CD4-positive, alpha-beta T cell (primary cell): ENCODE results near the gene STAC. TPM values are rescaled to one million over a fixed set of nuclear protein-coding genes. Genes with fewer than 3 reads are reported as not detected.

Source experiments
- ATAC-seq: fragments of 200-7000 bp; cut with Tn5 transposase; one replicate; pipeline ENCODE4 v1.10.0; 2022; ENCODE audit warnings: mild to moderate bottlenecking; ENCODE audit not compliant: poor library complexity
- CTCF ChIA-PET: fragments of 350-600 bp; sonication (Branson Sonifier 250); formaldehyde crosslinking; loops from one replicate; lab custom pipeline; 2021; ENCODE audit warnings: antibody characterized with exemption, inconsistent platforms; lab: Charles Lee
- POLR2A ChIA-PET: fragments of 350-600 bp; sonication (Branson Sonifier 250); formaldehyde crosslinking; loops from one replicate; lab custom pipeline; 2021; ENCODE audit warnings: antibody characterized with exemption, inconsistent platforms; lab: Charles Lee
- DNase-seq, 14 experiments: peaks; one replicate each; pipeline ENCODE4 v3.0.0-alpha.2; 2013 to 2020; ENCODE audit warnings: mixed read lengths in 2 of 14
- H3K27ac ChIP-seq, 2 donors: one replicate each; pipeline versions ENCODE4 v1.5.1 to v1.7.0; 2013; ENCODE audit warnings: low read length in 2 of 2, low read depth in 1 of 2, mild to moderate bottlenecking in 1 of 2
- H3K27me3 ChIP-seq, 2 experiments: 1 replicate in 1 of 2; 2 replicates in 1 of 2; pipeline versions ENCODE4 v1.6.1 to v1.7.0; 2013; ENCODE audit warnings: low read length in 2 of 2, control low read depth in 1 of 2, mild to moderate bottlenecking in 1 of 2, moderate library complexity in 1 of 2; ENCODE audit not compliant: insufficient read depth in 2 of 2, control insufficient read depth in 1 of 2
- H3K36me3 ChIP-seq: one replicate; pipeline ENCODE4 v1.6.1; 2013; ENCODE audit warnings: low read length, control low read depth; ENCODE audit not compliant: insufficient read depth
- H3K4me1 ChIP-seq: one replicate; pipeline ENCODE4 v1.6.1; 2013; ENCODE audit warnings: low read length, control low read depth; ENCODE audit not compliant: insufficient read depth
- H3K4me3 ChIP-seq: one replicate; pipeline ENCODE4 v1.5.1; 2013; ENCODE audit warnings: mild to moderate bottlenecking, low read length, moderate library complexity
- H3K9me3 ChIP-seq, 2 experiments: 1 replicate in 1 of 2; 2 replicates in 1 of 2; pipeline versions ENCODE4 v1.6.1 to v1.7.0; 2013; ENCODE audit warnings: low read length in 2 of 2, mild to moderate bottlenecking in 2 of 2, control low read depth in 1 of 2, moderate library complexity in 1 of 2; ENCODE audit not compliant: control insufficient read depth in 1 of 2, insufficient read depth in 1 of 2
- H3K27ac Mint-ChIP-seq: one replicate; pipeline ENCODE4 v1.8.0; 2020; ENCODE audit warnings: mixed read lengths
- H3K27me3 Mint-ChIP-seq: one replicate; pipeline ENCODE4 v1.8.0; 2021; ENCODE audit warnings: mixed read lengths
- H3K36me3 Mint-ChIP-seq: one replicate; pipeline ENCODE4 v1.8.0; 2021; ENCODE audit warnings: low read depth, mixed read lengths
- H3K4me1 Mint-ChIP-seq: one replicate; pipeline ENCODE4 v1.8.0; 2021; ENCODE audit warnings: low read depth, mixed read lengths
- H3K4me3 Mint-ChIP-seq: one replicate; pipeline ENCODE4 v1.8.0; 2020; ENCODE audit warnings: mild to moderate bottlenecking, mixed read lengths
- H3K9me3 Mint-ChIP-seq: one replicate; pipeline ENCODE4 v1.8.0; 2020; ENCODE audit warnings: mixed read lengths
- CTCF ChIP-seq: fragments of 200-600 bp; IDR thresholded peaks from one replicate; pipeline ENCODE4 v1.8.0; 2022; ENCODE audit warnings: antibody characterized with exemption, mild to moderate bottlenecking
- intact Hi-C, 2 experiments: fragments of 100-400 bp; cut with DNase I in 1 of 2; cut with micrococcal nuclease in 1 of 2; formaldehyde crosslinking; loops; one replicate each; pipeline versions ENCODE4 v1.15.1 to v1.9.0; 2023 to 2025; cut with DNase I, micrococcal nuclease
- total RNA-seq, 174 experiments: library from RNA in 2 of 174; stranded (reverse) in 2 of 174; gene quantifications; one replicate each; pipeline ENCODE4 v1.2.3 and lab custom pipeline; 2021 to 2026

The STAC gene
- total RNA-seq, 2 experiments from 2014 or later, result not detected

- Mint-ChIP-seq H3K9me3 (no peaks in the 10 kb centered on the region), H3K27me3 (no peaks in the 10 kb centered on the region), H3K4me1 (no peaks in the 10 kb centered on the region), H3K4me3 (no peak overlapping the region), H3K36me3 (no peaks in the 10 kb centered on the region), H3K27ac (no peak overlapping the region)
- Histone ChIP-seq H3K4me1 (no peaks in the 10 kb centered on the region), H3K9me3 (no peaks in the 10 kb centered on the region), H3K27me3 (peaks cover 0 to 2% of the 10 kb centered on the region in 2 experiments), H3K36me3 (no peaks in the 10 kb centered on the region), H3K4me3 (no peak overlapping the region), H3K27ac (no peak overlapping the region)
- DNase-seq (no peak), ATAC-seq (no peak)
- intact Hi-C loops, result no loop called here
- CTCF ChIA-PET, result no interaction called here
- TF ChIP-seq CTCF, result no peak
- POLR2A ChIA-PET, result no interaction called here
Observed at GRCh38 chr3:36484386-36484785, 104.1 kb downstream of the STAC start.

GRCh38 chr3:36486009-36486795, 105.9 kb downstream of the STAC start:
- no peak for ATAC-seq
- TF ChIP-seq CTCF, result no peak

GRCh38 chr3:36487616-36488015, 107.3 kb downstream of the STAC start:
- DNase-seq (no peak), ATAC-seq (no peak)
- Mint-ChIP-seq H3K27me3 (no peaks in the 10 kb centered on the region), H3K27ac (no peak overlapping the region), H3K4me3 (no peak overlapping the region), H3K9me3 (no peaks in the 10 kb centered on the region), H3K36me3 (no peaks in the 10 kb centered on the region), H3K4me1 (no peaks in the 10 kb centered on the region)
- POLR2A ChIA-PET, result no interaction called here
- no peak overlapping the region for H3K4me3 ChIP-seq
- H3K27ac ChIP-seq, result no peak overlapping the region
- intact Hi-C loops, result no loop called here
- no peaks in the 10 kb centered on the region for H3K27me3 ChIP-seq
- no peaks in the 10 kb centered on the region for H3K4me1 ChIP-seq
- TF ChIP-seq CTCF, result no peak
- CTCF ChIA-PET, result no interaction called here
- no peaks in the 10 kb centered on the region for H3K36me3 ChIP-seq
- no peaks in the 10 kb centered on the region for H3K9me3 ChIP-seq

More at GRCh38 chr3:36486009-36486795, 105.9 kb downstream of the STAC start:
- Mint-ChIP-seq H3K4me3 (no peak overlapping the region), H3K27me3 (no peaks in the 10 kb centered on the region), H3K27ac (no peak overlapping the region), H3K36me3 (no peaks in the 10 kb centered on the region), H3K4me1 (no peaks in the 10 kb centered on the region), H3K9me3 (no peaks in the 10 kb centered on the region)
- Histone ChIP-seq H3K27ac (no peak overlapping the region), H3K36me3 (no peaks in the 10 kb centered on the region), H3K9me3 (no peaks in the 10 kb centered on the region), H3K4me1 (no peaks in the 10 kb centered on the region), H3K27me3 (peaks cover 0 to 2% of the 10 kb centered on the region in 2 experiments), H3K4me3 (no peak overlapping the region)
- no peak for DNase-seq
- POLR2A ChIA-PET, result no interaction called here
- intact Hi-C loops, result no loop called here
- CTCF ChIA-PET, result no interaction called here
